Erythroblast (primary cell): ENCODE results near the gene PHKB.
"Not testable (repeated sequence)": the region's sequence is repeated elsewhere in the genome, so short reads cannot be mapped to it uniquely, and the experiment has no call there.

Source experiments
- GATA1 ChIP-seq: IDR thresholded peaks from 2 replicates; pipeline ENCODE4 v1.6.1; 2011; ENCODE audit warnings: low read depth, mild to moderate bottlenecking, control low read depth, low read length, moderate library complexity
- POLR2A ChIP-seq: IDR thresholded peaks from 2 replicates; pipeline ENCODE4 v1.6.1; 2011; ENCODE audit warnings: mild to moderate bottlenecking, low read length

DNA sequence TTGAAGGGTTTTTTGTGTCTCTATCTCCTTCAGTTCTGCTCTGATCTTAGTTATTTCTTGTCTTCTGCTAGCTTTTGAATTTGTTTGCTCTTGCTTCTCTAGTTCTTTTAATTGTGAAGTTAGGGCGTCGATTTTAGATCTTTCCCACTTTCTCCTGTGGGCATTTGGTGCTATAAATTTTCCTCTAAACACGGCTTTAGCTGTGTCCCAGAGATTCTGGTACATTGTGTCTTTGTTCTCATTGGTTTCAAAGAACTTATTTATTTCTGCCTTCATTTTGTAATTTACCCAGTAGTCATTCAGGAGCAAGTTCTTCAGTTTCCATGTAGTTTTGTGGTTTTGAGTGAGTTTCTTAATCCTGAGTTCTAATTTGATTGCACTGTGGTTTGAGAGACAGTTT is 90.1 kb downstream of the PHKB start:
- not testable (repeated sequence) for TF ChIP-seq POLR2A, GATA1
